ENCODE measurements around the gene HSPB6.

- TF ChIP-seq EP300 (IDR thresholded peaks at IDR 0.05) (no peak), POLR2A (IDR thresholded peaks at IDR 0.05) (no peak), POLR2AphosphoS5 (IDR thresholded peaks at IDR 0.05) (no peak)
- TF ChIP-seq, protein P1, sequence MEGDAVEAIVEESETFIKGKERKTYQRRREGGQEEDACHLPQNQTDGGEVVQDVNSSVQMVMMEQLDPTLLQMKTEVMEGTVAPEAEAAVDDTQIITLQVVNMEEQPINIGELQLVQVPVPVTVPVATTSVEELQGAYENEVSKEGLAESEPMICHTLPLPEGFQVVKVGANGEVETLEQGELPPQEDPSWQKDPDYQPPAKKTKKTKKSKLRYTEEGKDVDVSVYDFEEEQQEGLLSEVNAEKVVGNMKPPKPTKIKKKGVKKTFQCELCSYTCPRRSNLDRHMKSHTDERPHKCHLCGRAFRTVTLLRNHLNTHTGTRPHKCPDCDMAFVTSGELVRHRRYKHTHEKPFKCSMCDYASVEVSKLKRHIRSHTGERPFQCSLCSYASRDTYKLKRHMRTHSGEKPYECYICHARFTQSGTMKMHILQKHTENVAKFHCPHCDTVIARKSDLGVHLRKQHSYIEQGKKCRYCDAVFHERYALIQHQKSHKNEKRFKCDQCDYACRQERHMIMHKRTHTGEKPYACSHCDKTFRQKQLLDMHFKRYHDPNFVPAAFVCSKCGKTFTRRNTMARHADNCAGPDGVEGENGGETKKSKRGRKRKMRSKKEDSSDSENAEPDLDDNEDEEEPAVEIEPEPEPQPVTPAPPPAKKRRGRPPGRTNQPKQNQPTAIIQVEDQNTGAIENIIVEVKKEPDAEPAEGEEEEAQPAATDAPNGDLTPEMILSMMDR (IDR thresholded peaks at IDR 0.05), result no peak
Observed at GRCh38 chr19:35780717-35781116, 23.9 kb upstream of the HSPB6 start.

Measured in gastroesophageal sphincter (tissue), 3 donors.